ENCODE results near the gene RNF113B. TPM values are rescaled to one million over a fixed set of nuclear protein-coding genes. Genes with fewer than 3 reads are reported as not detected.

RNF113B gene
- total RNA-seq, 6 experiments from 2014 or later: not detected

- TF ChIP-seq CTCF (IDR thresholded peaks at IDR 0.05): no peak
- peaks cover 50% of the 10 kb centered on the region for H3K36me3 Mint-ChIP-seq (ENCODE audit: low read depth)
- peaks cover 94% of the 10 kb centered on the region for H3K4me1 Mint-ChIP-seq (ENCODE audit: low read depth)
- H3K4me3 Mint-ChIP-seq: peak overlapping the region; percentile 74
- peaks cover 6% of the 10 kb centered on the region for H3K27me3 Mint-ChIP-seq (ENCODE audit: insufficient read depth)
- DNase-seq: peak; percentile 99
- peak overlapping the region; percentile 87 for H3K27ac Mint-ChIP-seq
- H3K9me3 Mint-ChIP-seq: peaks cover 30% of the 10 kb centered on the region
These were observed 29.9 kb upstream of the RNF113B start for GRCh38 chr13:98206946-98207345.

GRCh38 chr13:98204546-98204945 is 27.5 kb upstream of the RNF113B start:
- H3K4me3 Mint-ChIP-seq: peak overlapping the region; percentile 45; the same call in 1 of the 2 replicates
- H3K27me3 Mint-ChIP-seq (ENCODE audit: insufficient read depth): peaks cover 6% of the 10 kb centered on the region
- H3K4me1 Mint-ChIP-seq (ENCODE audit: low read depth): peaks cover 93% of the 10 kb centered on the region
- H3K27ac Mint-ChIP-seq: peak overlapping the region; percentile 87
- peaks cover 42% of the 10 kb centered on the region for H3K36me3 Mint-ChIP-seq (ENCODE audit: low read depth)
- H3K9me3 Mint-ChIP-seq: peaks cover 25% of the 10 kb centered on the region
- no peak for TF ChIP-seq CTCF (IDR thresholded peaks at IDR 0.05)
- DNase-seq: no peak

- peak; percentile 29 for DNase-seq
- Mint-ChIP-seq H3K27ac (peak overlapping the region; percentile 87), H3K9me3 (peaks cover 25% of the 10 kb centered on the region), H3K4me3 (peak overlapping the region; percentile 66), H3K36me3 (ENCODE audit: low read depth) (peaks cover 39% of the 10 kb centered on the region), H3K27me3 (ENCODE audit: insufficient read depth) (peaks cover 6% of the 10 kb centered on the region), H3K4me1 (ENCODE audit: low read depth) (peaks cover 96% of the 10 kb centered on the region)
- no peak for TF ChIP-seq CTCF (IDR thresholded peaks at IDR 0.05)
These were observed 26.7 kb upstream of the RNF113B start for GRCh38 chr13:98203646-98204326.

DNA sequence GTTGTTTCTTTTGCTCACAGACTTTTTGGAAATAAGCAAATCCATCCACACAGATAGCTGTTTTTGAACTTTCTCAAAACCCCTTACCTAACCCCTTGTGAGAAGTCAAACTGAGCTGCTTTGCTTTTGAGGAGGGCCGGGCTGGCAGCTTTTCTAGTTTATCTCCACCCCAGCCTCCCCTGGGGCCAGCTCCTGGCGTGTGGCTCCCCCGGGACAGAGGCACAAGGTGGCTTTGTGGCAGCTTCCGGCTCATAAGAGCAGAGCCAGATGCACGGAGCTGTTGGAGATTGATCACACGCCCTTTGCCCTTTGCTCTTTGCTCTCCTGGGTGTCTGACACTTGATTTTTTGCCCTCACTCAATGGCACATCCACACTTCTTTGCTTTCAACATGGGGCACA is 24.9 kb upstream of the RNF113B start:
- H3K36me3 Mint-ChIP-seq (ENCODE audit: low read depth): peaks cover 40% of the 10 kb centered on the region
- no peak for TF ChIP-seq CTCF (IDR thresholded peaks at IDR 0.05)
- H3K4me1 Mint-ChIP-seq (ENCODE audit: low read depth): peaks cover 78% of the 10 kb centered on the region
- peaks cover 25% of the 10 kb centered on the region for H3K9me3 Mint-ChIP-seq
- no peak overlapping the region for H3K4me3 Mint-ChIP-seq
- no peak for DNase-seq
- H3K27ac Mint-ChIP-seq: peak overlapping the region; percentile 51; the same call in 1 of the 2 replicates
- peaks cover 2% of the 10 kb centered on the region for H3K27me3 Mint-ChIP-seq (ENCODE audit: insufficient read depth)

DNA sequence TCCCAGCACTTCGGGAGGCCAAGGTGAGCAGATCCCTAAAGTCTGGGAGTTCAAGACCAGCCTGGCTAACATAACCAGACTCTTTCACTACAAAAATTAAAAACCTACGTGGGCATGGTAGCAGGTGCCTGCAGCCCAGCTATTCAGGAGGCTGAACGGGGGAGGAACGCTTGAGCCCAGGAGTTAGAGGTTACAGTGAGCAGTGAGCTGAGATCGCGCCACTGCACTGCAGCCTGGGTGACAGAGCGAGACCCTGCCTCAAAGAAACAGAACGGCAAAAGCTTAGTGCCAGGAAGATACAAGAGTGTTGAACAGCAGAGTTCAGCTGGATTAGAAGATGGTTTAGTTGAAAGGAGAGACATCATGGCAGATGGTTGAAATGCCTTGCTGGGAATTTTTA is 24.1 kb upstream of the RNF113B start:
- Mint-ChIP-seq H3K36me3 (ENCODE audit: low read depth) (peaks cover 36% of the 10 kb centered on the region), H3K4me1 (ENCODE audit: low read depth) (peaks cover 74% of the 10 kb centered on the region), H3K4me3 (no peak overlapping the region), H3K27ac (peak overlapping the region; percentile 48; the same call in 1 of the 2 replicates), H3K9me3 (peaks cover 19% of the 10 kb centered on the region), H3K27me3 (ENCODE audit: insufficient read depth) (peaks cover 2% of the 10 kb centered on the region)
- no peak for DNase-seq
- no peak for TF ChIP-seq CTCF (IDR thresholded peaks at IDR 0.05)
